HepG2 (cell line): ENCODE data around the gene SIRPB2. TPM values are rescaled to one million over a fixed set of nuclear protein-coding genes. Genes with fewer than 3 reads are reported as not detected.

ENCODE experiments used
- ATAC-seq: fragments of 200-7000 bp; cut with Tn5 transposase; 3 replicates; pipeline ENCODE4 v1.9.1; 2020; ENCODE audit warnings: mild to moderate bottlenecking, moderate library complexity
- BruUV-seq: library from RNA; stranded (reverse); fragments of 400-500 nt; replicated peaks from 2 replicates; lab custom pipeline; 2021; lab: Mats Ljungman, UMichigan
- CTCF ChIA-PET: fragments of 300-600 bp; formaldehyde crosslinking; extraction: SDS; loops from one replicate; lab custom pipeline; 2021; ENCODE audit warnings: low total read pairs, inconsistent platforms, low intra/inter-chr PET ratio; lab: Yijun Ruan, JAX
- POLR2A ChIA-PET: fragments of 350-600 bp; sonication (Branson Sonifier 250); formaldehyde crosslinking; loops from one replicate; lab custom pipeline; 2020; ENCODE audit warnings: antibody characterized with exemption, inconsistent platforms; lab: Yijun Ruan, JAX
- DNase-seq: peaks from one replicate; pipeline ENCODE4 v3.0.0-alpha.2; 2015; ENCODE audit warnings: low spot score
- FAIRE-seq: peaks from 3 replicates; lab custom pipeline; 2011; peaks lifted over from hg19 to GRCh38; lab: Jason Lieb, UNC
- H2AFZ ChIP-seq: one replicate; pipeline ENCODE4 v1.6.1; 2011; ENCODE audit warnings: low read length, inconsistent platforms
- H3K27ac ChIP-seq: fragments of 300-600 bp; 3 replicates; pipeline ENCODE4 v1.8.0; 2011; ENCODE audit warnings: mixed run types, mild to moderate bottlenecking, mixed read lengths, low read length, inconsistent platforms; ENCODE audit not compliant: insufficient read depth; ENCODE audit errors: extremely low read length
- H3K27me3 ChIP-seq, 2 experiments: fragments of 200-600 bp in 1 of 2; 2 replicates in 1 of 2; 3 replicates in 1 of 2; pipeline versions ENCODE4 v1.6.0 to v1.8.0; 2011; ENCODE audit warnings: low read length in 2 of 2, mild to moderate bottlenecking in 2 of 2, moderate library complexity in 2 of 2, inconsistent platforms in 1 of 2; ENCODE audit not compliant: insufficient read depth in 2 of 2, control insufficient read depth in 1 of 2
- H3K36me3 ChIP-seq, 2 experiments: fragments of 200-600 bp in 1 of 2; replicated peaks in 1 of 2; 2 replicates in 1 of 2; 3 replicates in 1 of 2; pipeline versions ENCODE4 v1.5.1 to v1.8.0; 2011; ENCODE audit warnings: low read length in 2 of 2, inconsistent platforms in 1 of 2; ENCODE audit not compliant: insufficient read depth in 2 of 2, control insufficient read depth in 1 of 2
- H3K4me1 ChIP-seq: 2 replicates; pipeline ENCODE4 v1.5.1; 2012; ENCODE audit warnings: low read length, inconsistent platforms; ENCODE audit not compliant: insufficient read depth
- H3K4me2 ChIP-seq: 2 replicates; pipeline ENCODE4 v1.6.0; 2011; ENCODE audit warnings: low read depth, low read length, inconsistent platforms
- H3K4me3 ChIP-seq, 3 experiments: fragments of 200-600 bp in 1 of 3; sonication (generic), shearing (Covaris generic) in 1 of 3; replicated peaks in 1 of 3; 2 replicates each; pipeline ENCODE4 v1.5.1; 2011 to 2016; ENCODE audit warnings: low read length in 3 of 3, inconsistent platforms in 2 of 3, low read depth in 2 of 3, mild to moderate bottlenecking in 2 of 3, control low read depth in 1 of 3, mixed read lengths in 1 of 3; ENCODE audit not compliant: insufficient read depth in 1 of 3
- H3K79me2 ChIP-seq: one replicate; pipeline ENCODE4 v1.6.1; 2011; ENCODE audit warnings: low read length, inconsistent platforms; ENCODE audit not compliant: insufficient read depth
- H3K9ac ChIP-seq: 2 replicates; pipeline ENCODE4 v1.6.0; 2011; ENCODE audit warnings: mild to moderate bottlenecking, low read depth, low read length, inconsistent platforms; ENCODE audit not compliant: insufficient read depth
- H3K9me3 ChIP-seq: 2 replicates; pipeline ENCODE4 v1.5.1; 2012; ENCODE audit warnings: mild to moderate bottlenecking, low read length
- H4K20me1 ChIP-seq: 2 replicates; pipeline ENCODE4 v1.6.0; 2011; ENCODE audit warnings: inconsistent platforms, mild to moderate bottlenecking, low read length, moderate library complexity; ENCODE audit not compliant: insufficient read depth
- CEBPB ChIP-seq: IDR thresholded peaks from 2 replicates; pipeline ENCODE4 v1.6.1; 2011; ENCODE audit warnings: low read depth, low read length, improper control_type of control experiment, borderline replicate concordance
- CEBPG ChIP-seq: IDR thresholded peaks from 2 replicates; pipeline ENCODE4 v1.6.1; 2016
- DDIT3 ChIP-seq: sonication (generic); formaldehyde crosslinking; IDR thresholded peaks from 2 replicates; pipeline ENCODE4 v1.4.0; 2020; ENCODE audit warnings: mild to moderate bottlenecking, missing genetic modification reagents
- FOSL2 ChIP-seq: sonication (generic); formaldehyde crosslinking; IDR thresholded peaks from 2 replicates; pipeline ENCODE4 v1.4.0; 2020; ENCODE audit warnings: missing genetic modification reagents
- MAFF ChIP-seq: IDR thresholded peaks from 2 replicates; pipeline ENCODE4 v1.6.1; 2011; ENCODE audit warnings: low read depth, low read length, improper control_type of control experiment
- MAFK ChIP-seq, 2 experiments: IDR thresholded peaks in 1 of 2; conservative IDR thresholded peaks in 1 of 2; 2 replicates each; pipeline ENCODE4 v1.6.1; 2011; ENCODE audit warnings: improper control_type of control experiment in 2 of 2, low read length in 2 of 2
- NFATC3 ChIP-seq: sonication (generic); formaldehyde crosslinking; IDR thresholded peaks from 2 replicates; pipeline ENCODE4 v1.5.1; 2020; ENCODE audit warnings: mild to moderate bottlenecking, missing genetic modification reagents
- PCBP2 ChIP-seq: fragments of 200-400 bp; formaldehyde crosslinking; optimal IDR thresholded peaks from 2 replicates; pipeline ENCODE3; 2018; ENCODE audit warnings: low read length, low read depth; ENCODE audit not compliant: poor library complexity, severe bottlenecking
- RFX3 ChIP-seq: IDR thresholded peaks from 2 replicates; pipeline ENCODE4 v1.6.1; 2016; ENCODE audit warnings: missing biosample characterization, missing genetic modification reagents
- ZNF317 ChIP-seq: sonication (generic); formaldehyde crosslinking; IDR thresholded peaks from 2 replicates; pipeline ENCODE4 v1.5.0; 2020; ENCODE audit warnings: mild to moderate bottlenecking, missing genetic modification reagents
- WGBS: methylation state at CpG from one replicate; pipeline ENCODE4 v1.1.6; 2017; ENCODE audit warnings: low lambda C conversion rate; 5-methylcytosine and 5-hydroxymethylcytosine counted together
- in situ Hi-C: cut with HindIII; loops from 2 replicates; pipeline ENCODE4 v1.10.0; 2017; ENCODE audit warnings: low pct_unique_long_range_greater_than_20kb; ENCODE audit not compliant: extremely low pct_ligation_motif_present
- intact Hi-C: fragments of 100-400 bp; cut with micrococcal nuclease; formaldehyde crosslinking; loops from one replicate; pipeline ENCODE4 v1.10.0; 2022; ENCODE audit not compliant: unreplicated experiment
- polyA plus RNA-seq, 8 experiments: library from polyadenylated mRNA; depleted of rRNA in 3 of 8; stranded (reverse) in 7 of 8; unstranded in 1 of 8; fragments of >200 nt; fragmentation: Illumina TruSeq in 4 of 8; extraction: Trizol in 4 of 8; gene quantifications; 2 replicates each; pipeline versions ENCODE4 v1.2.1 to v1.2.3, GENCODE V29; 2011 to 2016; ENCODE audit warnings: low read depth in 4 of 8, missing spikeins in 1 of 8, mixed read lengths in 1 of 8; ENCODE audit not compliant: insufficient read depth in 1 of 8
- total RNA-seq, 5 experiments: library from RNA; depleted of rRNA; stranded (reverse); fragments of >200 nt; fragmentation: Illumina TruSeq; extraction: Trizol; gene quantifications; 2 replicates each; pipeline ENCODE4 v1.2.3, GENCODE V29; 2016; ENCODE audit warnings: low read depth in 1 of 5

Gene SIRPB2
- total and polyA plus RNA-seq, 2 of the 13 experiments (the other 11 are each of a cell fraction or from before 2014, with no cell fraction given) = not detected

GRCh38 chr20:1528811-1529210 is 37.6 kb upstream of the SIRPB2 start:
- Histone ChIP-seq H3K9ac (no peak overlapping the region), H2AFZ (no peak overlapping the region), H4K20me1 (no peaks in the 10 kb centered on the region), H3K4me2 (no peak overlapping the region), H3K27me3 (peaks cover 0 to 17% of the 10 kb centered on the region in 2 experiments; a peak in 2 of 5 replicates), H3K4me3 (no peak overlapping the region), H3K79me2 (no peaks in the 10 kb centered on the region), H3K4me1 (no peaks in the 10 kb centered on the region), H3K27ac (no peak overlapping the region), H3K9me3 (no peaks in the 10 kb centered on the region), H3K36me3 (no peaks in the 10 kb centered on the region)
- ChIA-PET POLR2A (no interaction called here), CTCF (no interaction called here)
- BruUV-seq = no TSS peak
- 2% methylated on average over 1 of the region's 1 CpG for WGBS
- TF ChIP-seq PCBP2 (no peak), CEBPG (CRISPR knock-in tag) (0 out of 2 replicates have a peak, but pooled peaks have one; percentile 19), FOSL2 (CRISPR knock-in tag) (peak; percentile 52; the same call in 1 of the 2 replicates), NFATC3 (CRISPR knock-in tag) (no peak), CEBPB (peak; percentile 87)
- no peak for ATAC-seq
- no peak for FAIRE-seq
- no peak for DNase-seq
- intact Hi-C loops = no loop called here
- in situ Hi-C loops = no loop called here

DNA sequence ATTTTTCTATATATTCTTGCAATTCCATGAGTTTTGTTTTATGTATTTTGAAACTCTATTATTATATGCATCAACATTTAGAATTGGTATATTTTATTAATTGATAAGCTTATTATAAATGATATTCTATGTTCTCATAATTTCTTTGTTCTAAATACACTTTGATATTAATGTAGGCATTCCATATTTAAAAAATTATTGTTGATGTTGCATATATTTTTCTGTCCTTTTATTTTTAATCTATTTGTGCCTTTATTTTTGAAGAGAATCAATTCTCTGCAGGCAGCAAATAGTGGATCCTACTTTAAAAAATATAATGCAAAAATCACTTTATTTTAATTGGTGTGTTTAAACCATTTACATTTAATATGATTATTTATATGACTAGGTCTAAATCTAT is 36.7 kb upstream of the SIRPB2 start:
- Histone ChIP-seq H3K27ac (no peak overlapping the region), H3K4me2 (no peak overlapping the region), H3K36me3 (no peaks in the 10 kb centered on the region), H4K20me1 (no peaks in the 10 kb centered on the region), H3K4me1 (no peaks in the 10 kb centered on the region), H3K79me2 (no peaks in the 10 kb centered on the region), H3K4me3 (no peak overlapping the region), H3K27me3 (peaks cover 0 to 9% of the 10 kb centered on the region in 2 experiments; a peak in 1 of 5 replicates), H2AFZ (no peak overlapping the region), H3K9me3 (no peaks in the 10 kb centered on the region), H3K9ac (no peak overlapping the region)
- no peak for TF ChIP-seq ZNF317 (CRISPR knock-in tag)
- peak in 1 of 2 experiments; percentile 50; a peak in 2 of 4 replicates for TF ChIP-seq MAFK (conservative IDR thresholded peaks at IDR 0.05 in 1 of 2, IDR thresholded peaks at IDR 0.05 in 1 of 2; ENCODE audit: low read length in 2 of 2)
- no peak for TF ChIP-seq DDIT3 (CRISPR knock-in tag)
- no peak for TF ChIP-seq RFX3 (CRISPR knock-in tag)
- peak; percentile 33; the same call in 1 of the 2 replicates for TF ChIP-seq MAFF
- CTCF ChIA-PET = no interaction called here
- intact Hi-C loops (no loop called here), in situ Hi-C loops (no loop called here)
- FAIRE-seq (no peak), DNase-seq (no peak), ATAC-seq (no peak)
- POLR2A ChIA-PET = no interaction called here
- BruUV-seq = no TSS peak
